ENCODE data around the gene SYK.
"Not testable (repeated sequence)": the region's sequence is repeated elsewhere in the genome, so short reads cannot be mapped to it uniquely, and the experiment has no call there.

SYK gene

GRCh38 chr9:90815944-90816357 is 14.3 kb downstream of the SYK start:
- TF ChIP-seq MAX (IDR thresholded peaks at IDR 0.05; ENCODE audit: low read depth, low read length) (no peak), POLR2A (IDR thresholded peaks at IDR 0.05; ENCODE audit: extremely low read depth, insufficient read length) (no peak), CTCF (IDR thresholded peaks at IDR 0.05; ENCODE audit: low read depth, low read length) (no peak), MYC (IDR thresholded peaks at IDR 0.05; ENCODE audit: low read depth, low read length) (no peak)

GRCh38 chr9:90816690-90817089 is 15.1 kb downstream of the SYK start:
- no peak overlapping the region for H3K4me3 ChIP-seq (ENCODE audit: low read depth, low read length)
- no peak for TF ChIP-seq MAX (IDR thresholded peaks at IDR 0.05; ENCODE audit: low read depth, low read length)
- no peak for DNase-seq (ENCODE audit: low read depth)

More at GRCh38 chr9:90815944-90816357, 14.3 kb downstream of the SYK start:
- DNase-seq (ENCODE audit: low read depth) = no peak
- peak overlapping the region; percentile 41 for H3K4me3 ChIP-seq (ENCODE audit: low read depth, low read length)

- DNase-seq (ENCODE audit: low read depth) = no peak
- H3K4me3 ChIP-seq (ENCODE audit: low read depth, low read length) = no peak overlapping the region
- TF ChIP-seq CTCF (IDR thresholded peaks at IDR 0.05; ENCODE audit: low read depth, low read length) (no peak), POLR2A (IDR thresholded peaks at IDR 0.05; ENCODE audit: extremely low read depth, insufficient read length) (no peak), MAX (IDR thresholded peaks at IDR 0.05; ENCODE audit: low read depth, low read length) (no peak), MYC (IDR thresholded peaks at IDR 0.05; ENCODE audit: low read depth, low read length) (no peak)
These were observed 16.7 kb downstream of the SYK start for GRCh38 chr9:90818279-90818678.

DNA sequence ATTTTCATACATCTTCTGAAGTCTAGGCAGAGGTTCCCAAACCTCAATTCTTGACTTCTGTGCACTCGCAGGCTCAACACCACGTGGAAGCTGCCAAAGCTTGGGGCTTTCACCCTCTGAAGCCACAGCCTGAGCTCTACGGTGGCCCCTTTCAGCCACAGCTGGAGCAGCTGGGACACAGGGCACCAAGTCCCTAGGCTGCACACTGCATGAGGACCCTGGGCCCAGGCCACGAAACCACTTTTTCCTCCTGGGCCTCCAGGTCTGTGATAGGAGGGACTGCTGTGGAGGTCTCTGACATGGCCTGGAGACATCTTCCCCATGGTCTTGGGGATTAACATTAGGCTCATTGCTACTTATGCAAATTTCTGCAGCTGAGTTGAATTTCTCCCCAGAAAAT is 18.8 kb downstream of the SYK start:
- DNase-seq (ENCODE audit: low read depth); H3K4me3 ChIP-seq (ENCODE audit: low read depth, low read length): not testable (repeated sequence)

DNA sequence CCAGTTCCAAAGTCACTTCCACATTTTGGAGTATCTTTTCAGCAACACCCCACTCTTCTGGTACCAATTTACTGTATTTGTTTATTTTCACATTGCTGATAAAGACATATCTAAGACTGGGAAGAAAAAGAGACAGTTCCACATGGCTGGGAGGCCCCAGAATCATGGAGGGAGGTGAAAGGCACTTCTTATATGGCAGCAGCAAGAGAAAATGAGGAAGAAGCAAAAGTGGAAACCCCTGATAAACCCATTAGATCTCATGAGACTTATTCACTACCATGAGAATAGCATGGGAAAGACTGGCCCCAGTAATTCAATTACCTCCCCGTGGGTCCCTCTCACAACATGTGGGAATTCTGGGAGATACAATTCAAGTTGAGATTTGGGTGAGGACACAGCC is 19.6 kb downstream of the SYK start:
- DNase-seq (ENCODE audit: low read depth); H3K4me3 ChIP-seq (ENCODE audit: low read depth, low read length): not testable (repeated sequence)

GRCh38 chr9:90821697-90822096 is 20.1 kb downstream of the SYK start:
- no peak overlapping the region for H3K4me3 ChIP-seq (ENCODE audit: low read depth, low read length)
- TF ChIP-seq MYC (IDR thresholded peaks at IDR 0.05; ENCODE audit: low read depth, low read length) = no peak
- TF ChIP-seq MAX (IDR thresholded peaks at IDR 0.05; ENCODE audit: low read depth, low read length) = no peak
- TF ChIP-seq POLR2A (IDR thresholded peaks at IDR 0.05; ENCODE audit: extremely low read depth, insufficient read length) = no peak
- TF ChIP-seq CTCF (IDR thresholded peaks at IDR 0.05; ENCODE audit: low read depth, low read length) = no peak
- DNase-seq (ENCODE audit: low read depth) = no peak

GRCh38 chr9:90822866-90823265 is 21.2 kb downstream of the SYK start:
- DNase-seq (ENCODE audit: low read depth) = no peak
- no peak for TF ChIP-seq MAX (IDR thresholded peaks at IDR 0.05; ENCODE audit: low read depth, low read length)
- no peak overlapping the region for H3K4me3 ChIP-seq (ENCODE audit: low read depth, low read length)

GRCh38 chr9:90825586-90825985 is 24.0 kb downstream of the SYK start:
- TF ChIP-seq MYC (IDR thresholded peaks at IDR 0.05; ENCODE audit: low read depth, low read length) (no peak), MAX (IDR thresholded peaks at IDR 0.05; ENCODE audit: low read depth, low read length) (no peak), POLR2A (IDR thresholded peaks at IDR 0.05; ENCODE audit: extremely low read depth, insufficient read length) (no peak), CTCF (IDR thresholded peaks at IDR 0.05; ENCODE audit: low read depth, low read length) (no peak)
- peak; percentile 57 for DNase-seq (ENCODE audit: low read depth)
- H3K4me3 ChIP-seq (ENCODE audit: low read depth, low read length) = no peak overlapping the region

All from NB4 (cell line).